Umbilical cord (tissue), 2 donors: Measurements from ENCODE around the gene SLC25A25. TPM values are rescaled to one million over a fixed set of nuclear protein-coding genes. Genes with fewer than 3 reads are reported as not detected.
"Not testable (repeated sequence)": the region's sequence is repeated elsewhere in the genome, so short reads cannot be mapped to it uniquely, and the experiment has no call there.

Experiments used
- DNase-seq: peaks from one replicate; pipeline ENCODE4 v3.0.0-alpha.2; 2015; ENCODE audit warnings: low spot score
- total RNA-seq: library from RNA; depleted of rRNA; stranded (reverse); fragments of >200 nt; gene quantifications from one replicate; pipeline ENCODE4 v1.2.3, GENCODE V29; 2014; ENCODE audit warnings: low replicate concordance; ENCODE audit not compliant: insufficient read depth

SLC25A25 gene
- total RNA-seq, 1 donor from 2014 or later, result 33.5 TPM

- DNase-seq, result no peak
These were observed 15.9 kb upstream of the SLC25A25 start for GRCh38 chr9:128051932-128052709.

GRCh38 chr9:128053560-128053959 lies 14.5 kb upstream of the SLC25A25 start:
- peak; percentile 44 for DNase-seq

- no peak for DNase-seq
These were observed 13.9 kb upstream of the SLC25A25 start for GRCh38 chr9:128054087-128054486.

- peak; percentile 50 for DNase-seq
These were observed 12.5 kb upstream of the SLC25A25 start for GRCh38 chr9:128055344-128056040.

GRCh38 chr9:128056086-128056485 lies 11.9 kb upstream of the SLC25A25 start:
- no peak for DNase-seq

GRCh38 chr9:128056887-128057723 lies 10.9 kb upstream of the SLC25A25 start:
- no peak for DNase-seq

GRCh38 chr9:128057724-128058409 lies 10.2 kb upstream of the SLC25A25 start:
- no peak for DNase-seq

GRCh38 chr9:128059365-128059983 lies 8.6 kb upstream of the SLC25A25 start:
- DNase-seq, result no peak

- DNase-seq, result no peak
These were observed 6.6 kb upstream of the SLC25A25 start for GRCh38 chr9:128061275-128061960.

- no peak for DNase-seq
These were observed 5.8 kb upstream of the SLC25A25 start for GRCh38 chr9:128062279-128062678.

- no peak for DNase-seq
These were observed 4.9 kb upstream of the SLC25A25 start for GRCh38 chr9:128062846-128063831.

GRCh38 chr9:128065907-128066712 lies 1.9 kb upstream of the SLC25A25 start:
- no peak for DNase-seq

- DNase-seq, result peak; percentile 100
These were observed 1.1 kb upstream of the SLC25A25 start, which contains the start of gene NAIF1 for GRCh38 chr9:128066713-128067644. NAIF1 (minus strand) TSS chr9:128067320; CDS start chr9:128067101, 219 bp downstream.

GRCh38 chr9:128068386-128069205 lies 564 bp downstream of the SLC25A25 start:
- no peak for DNase-seq

GRCh38 chr9:128070874-128071273 lies 2.8 kb downstream of the SLC25A25 start:
- no peak for DNase-seq

GRCh38 chr9:128071475-128071874 lies 3.4 kb downstream of the SLC25A25 start:
- not testable (repeated sequence) for DNase-seq
